Fibroblast of skin of right biceps (primary cell): Measurements from ENCODE around the gene PHETA2.

ENCODE experiments used
- DNase-seq: peaks from one replicate; pipeline ENCODE4 v3.0.0-alpha.2; 2013

Gene PHETA2

GRCh38 chr22:42074132-42074811 is at the start of gene PHETA2:
Gene PHETA2 (plus strand): TSS chr22:42074248. CDS start chr22:42077294, 3,046 bp downstream.
- DNase-seq: peak; percentile 71

- DNase-seq: no peak
Observed at GRCh38 chr22:42025421-42025820, 48.6 kb upstream of the PHETA2 start.

- no peak for DNase-seq
Observed at GRCh38 chr22:42026705-42027104, 47.3 kb upstream of the PHETA2 start.

- no peak for DNase-seq
Observed at GRCh38 chr22:42033263-42034181, 40.5 kb upstream of the PHETA2 start.

GRCh38 chr22:42035256-42035655 is 38.8 kb upstream of the PHETA2 start:
- no peak for DNase-seq

GRCh38 chr22:42039271-42039670 is 34.8 kb upstream of the PHETA2 start:
- peak; percentile 31 for DNase-seq

- DNase-seq: no peak
Observed at GRCh38 chr22:42041784-42042183, 32.3 kb upstream of the PHETA2 start.

- no peak for DNase-seq
Observed at GRCh38 chr22:42050641-42051180, 23.3 kb upstream of the PHETA2 start.

GRCh38 chr22:42052765-42053164 is 21.3 kb upstream of the PHETA2 start:
- no peak for DNase-seq

- no peak for DNase-seq
Observed at GRCh38 chr22:42056757-42057511, 17.1 kb upstream of the PHETA2 start.

GRCh38 chr22:42060489-42060888 is 13.6 kb upstream of the PHETA2 start:
- no peak for DNase-seq

GRCh38 chr22:42061041-42061440 is 13.0 kb upstream of the PHETA2 start:
- DNase-seq: no peak

- DNase-seq: no peak
Observed at GRCh38 chr22:42062506-42063170, 11.4 kb upstream of the PHETA2 start.

GRCh38 chr22:42064629-42065028 is 9.4 kb upstream of the PHETA2 start:
- no peak for DNase-seq

GRCh38 chr22:42065438-42066125 is 8.5 kb upstream of the PHETA2 start:
- no peak for DNase-seq

- no peak for DNase-seq
Observed at GRCh38 chr22:42066126-42066761, 7.8 kb upstream of the PHETA2 start.

GRCh38 chr22:42066937-42067336 is 7.1 kb upstream of the PHETA2 start:
- DNase-seq: no peak

- no peak for DNase-seq
Observed at GRCh38 chr22:42067671-42068251, 6.3 kb upstream of the PHETA2 start.

- no peak for DNase-seq
Observed at GRCh38 chr22:42068291-42068690, 5.8 kb upstream of the PHETA2 start.

GRCh38 chr22:42069801-42070516 is 4.1 kb upstream of the PHETA2 start:
- no peak for DNase-seq
